ENCODE data around the gene GXYLT1.

Gene GXYLT1

GRCh38 chr12:42180990-42181596, 36.4 kb upstream of the GXYLT1 start:
- no peak for TF ChIP-seq CTCF (IDR thresholded peaks at IDR 0.05)

DNA sequence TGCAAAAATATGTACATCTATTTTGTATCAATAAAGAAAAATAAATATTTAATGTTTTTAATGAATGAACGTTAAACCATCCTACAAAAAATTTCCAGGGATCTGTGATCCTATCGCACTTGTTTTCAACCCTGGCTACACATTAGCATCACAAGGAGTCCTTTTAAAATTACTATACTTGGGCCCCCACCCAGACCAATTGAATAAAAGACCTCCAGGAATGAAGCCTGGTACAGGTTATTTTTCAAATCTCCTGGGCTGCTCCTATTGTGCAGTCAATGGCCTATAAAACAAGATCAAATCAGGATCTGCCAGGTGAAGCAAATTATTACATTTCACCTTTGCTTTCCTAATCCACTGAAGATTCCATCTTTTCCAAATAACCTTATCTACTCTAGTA, 33.4 kb upstream of the GXYLT1 start:
- no peak for TF ChIP-seq CTCF (IDR thresholded peaks at IDR 0.05)

GRCh38 chr12:42174978-42175377, 30.3 kb upstream of the GXYLT1 start:
- TF ChIP-seq CTCF (IDR thresholded peaks at IDR 0.05), result no peak

- TF ChIP-seq CTCF (IDR thresholded peaks at IDR 0.05), result no peak
Observed at GRCh38 chr12:42173961-42174521, 29.4 kb upstream of the GXYLT1 start.

- no peak for TF ChIP-seq CTCF (IDR thresholded peaks at IDR 0.05)
Observed at GRCh38 chr12:42172441-42173210, 28.0 kb upstream of the GXYLT1 start.

- TF ChIP-seq CTCF (IDR thresholded peaks at IDR 0.05), result no peak
Observed at GRCh38 chr12:42167711-42168110, 23.0 kb upstream of the GXYLT1 start.

DNA sequence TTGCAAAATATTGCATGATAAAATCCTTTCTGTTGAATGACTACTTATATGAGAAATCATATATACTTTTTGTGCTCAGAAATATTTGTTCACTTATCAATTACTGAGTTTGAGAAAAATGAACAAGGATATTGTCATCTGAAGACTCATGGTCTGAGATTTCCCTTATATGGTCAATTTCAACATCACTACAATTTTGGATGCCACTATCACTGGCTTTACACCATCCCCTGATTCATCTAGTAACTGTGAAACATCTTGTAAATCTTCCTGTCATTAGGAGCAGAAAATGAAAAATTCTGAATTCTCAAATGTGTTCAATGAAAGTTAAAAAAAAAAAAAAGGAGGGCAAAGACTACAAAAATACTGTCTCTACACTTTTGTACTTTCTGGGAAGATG, 21.8 kb upstream of the GXYLT1 start:
- TF ChIP-seq CTCF (IDR thresholded peaks at IDR 0.05), result no peak

All from LNCAP (cell line).